Activated CD4-positive, CD25-positive, alpha-beta regulatory T cell treated with anti-CD3 and anti-CD28 coated beads, Interleukin-2, amount 50 U/mL, for 24 hours (primary cell): ENCODE measurements around the gene CDK19.

Source experiments
- ATAC-seq, 2 donors: fragments of 150-1000 bp; cut with Tn5 transposase; one replicate each; pipeline ENCODE4 v1.10.0; 2021; ENCODE audit warnings: mild to moderate bottlenecking in 1 of 2, moderate library complexity in 1 of 2

CDK19 gene

DNA sequence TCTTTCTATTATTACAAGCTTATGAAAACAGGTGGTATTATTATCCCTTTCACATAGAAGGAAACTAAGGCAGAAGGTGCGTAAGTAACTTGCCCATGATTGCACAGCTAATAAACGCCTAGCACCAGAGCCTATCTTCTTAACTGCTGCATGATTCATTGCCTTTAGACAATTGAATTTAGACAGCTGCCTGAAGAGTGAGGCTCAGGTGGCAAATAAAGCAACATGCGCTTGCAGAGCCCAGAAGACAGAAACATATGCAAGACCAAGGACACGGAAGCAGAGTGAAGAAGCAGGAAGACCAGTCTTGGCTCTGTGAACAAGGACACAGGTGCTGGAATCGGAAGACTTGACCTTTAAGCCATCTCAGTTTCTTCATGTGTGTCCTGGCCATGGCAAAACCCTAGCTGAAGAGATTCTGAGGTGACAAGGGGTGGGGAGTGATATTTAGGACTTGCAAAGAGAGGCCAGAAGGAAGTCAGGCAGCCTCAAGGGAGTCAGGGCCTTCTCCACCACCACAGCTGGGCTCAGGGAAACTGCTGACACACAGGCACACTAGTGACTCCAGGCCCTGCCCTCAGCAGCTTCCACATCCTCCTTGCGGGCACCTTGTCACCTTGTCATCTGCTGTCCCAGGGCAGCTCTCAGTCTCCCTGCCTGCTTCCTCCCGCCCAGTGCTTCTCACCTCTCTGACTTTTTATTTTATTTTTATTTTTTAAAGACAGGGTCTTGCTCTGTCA is 247.1 kb downstream of the CDK19 start:
- no peak for ATAC-seq

DNA sequence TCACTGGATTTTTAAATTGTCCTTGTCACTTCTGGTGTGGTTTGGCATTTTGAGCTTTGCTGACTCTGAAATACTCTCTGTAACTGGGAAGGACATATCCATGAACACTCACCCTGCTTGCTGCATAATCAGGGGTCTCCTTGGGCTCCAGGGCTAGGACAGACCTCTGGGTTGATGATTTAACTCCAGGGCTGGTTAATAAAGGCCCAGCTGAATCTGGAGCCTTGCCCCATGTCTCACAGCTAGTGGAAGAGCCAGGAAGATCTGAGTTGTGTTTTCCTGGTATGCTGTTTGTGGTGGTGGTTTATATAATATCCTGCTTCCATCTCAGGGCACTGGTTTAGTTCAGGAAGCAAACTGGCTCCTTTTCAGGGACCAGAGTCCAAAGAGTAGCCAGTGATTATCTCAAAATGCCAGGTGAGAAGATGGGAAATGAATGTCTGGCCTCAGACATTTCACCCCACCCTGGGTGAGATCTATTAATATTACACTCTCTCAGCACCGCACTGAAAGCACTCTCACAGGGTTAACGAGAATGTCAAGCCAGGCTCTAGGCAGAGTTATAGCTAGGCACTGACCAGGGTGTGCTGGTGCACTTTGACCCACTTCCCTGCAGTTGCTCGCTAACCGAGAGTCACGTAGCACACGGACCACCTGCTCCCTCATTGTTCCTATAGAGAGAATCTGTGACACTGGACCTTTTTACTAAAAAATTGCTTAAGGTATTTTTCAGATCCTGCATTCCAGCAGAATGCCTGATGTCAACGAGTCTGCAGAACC is 248.7 kb downstream of the CDK19 start:
- no peak for ATAC-seq

DNA sequence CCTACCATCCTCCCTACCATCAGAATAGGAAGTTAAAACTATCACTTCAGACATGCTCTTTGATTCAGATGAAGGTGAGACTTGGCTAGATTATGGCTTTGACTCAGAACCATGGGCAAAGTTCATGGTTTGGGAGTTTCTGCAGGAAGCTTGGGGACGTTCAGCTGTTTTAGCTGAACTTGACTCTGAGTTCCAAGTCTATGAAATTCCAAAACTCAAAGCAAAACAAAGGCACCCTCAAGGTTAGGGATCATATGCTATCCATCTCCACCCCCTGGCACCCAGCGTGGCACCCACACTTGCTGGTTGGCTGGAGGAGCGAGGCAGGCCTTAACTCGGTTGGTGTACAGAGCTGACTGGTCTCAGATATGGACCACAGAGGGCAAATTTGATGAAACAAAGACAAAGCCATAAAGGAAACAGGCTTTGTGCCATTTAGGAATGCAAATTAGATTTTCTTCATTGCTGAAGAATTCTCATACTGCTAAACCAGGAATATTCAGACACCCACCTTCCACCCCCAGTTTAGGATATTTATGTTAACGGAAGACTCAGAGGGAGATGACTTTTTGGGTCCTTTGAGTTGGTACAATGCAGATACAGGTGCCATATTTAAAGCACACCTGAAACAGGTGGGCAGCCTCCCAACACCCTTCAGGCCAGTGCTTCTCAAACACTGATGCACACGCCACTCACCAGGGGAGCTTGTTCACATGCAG is 250.4 kb downstream of the CDK19 start:
- ATAC-seq: no peak

DNA sequence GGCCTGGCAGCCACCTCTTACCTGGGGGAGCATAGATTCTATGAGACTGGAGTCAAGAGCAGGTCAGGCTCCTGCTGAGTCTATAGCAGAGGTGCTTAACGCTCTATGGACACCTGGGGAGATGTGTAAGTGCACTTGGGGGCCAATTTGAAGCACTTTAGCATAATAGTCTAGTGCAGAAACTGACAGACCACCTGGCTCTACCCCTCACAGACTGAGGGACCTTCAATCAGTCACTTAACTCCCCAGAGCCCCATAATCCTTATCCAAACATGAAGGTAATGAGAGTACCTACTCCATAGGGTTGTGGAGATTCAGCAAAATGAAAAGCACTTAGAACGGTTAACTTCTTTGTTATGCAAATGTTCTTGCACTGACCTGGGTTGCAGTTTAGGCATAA is 251.6 kb downstream of the CDK19 start:
- ATAC-seq: no peak

DNA sequence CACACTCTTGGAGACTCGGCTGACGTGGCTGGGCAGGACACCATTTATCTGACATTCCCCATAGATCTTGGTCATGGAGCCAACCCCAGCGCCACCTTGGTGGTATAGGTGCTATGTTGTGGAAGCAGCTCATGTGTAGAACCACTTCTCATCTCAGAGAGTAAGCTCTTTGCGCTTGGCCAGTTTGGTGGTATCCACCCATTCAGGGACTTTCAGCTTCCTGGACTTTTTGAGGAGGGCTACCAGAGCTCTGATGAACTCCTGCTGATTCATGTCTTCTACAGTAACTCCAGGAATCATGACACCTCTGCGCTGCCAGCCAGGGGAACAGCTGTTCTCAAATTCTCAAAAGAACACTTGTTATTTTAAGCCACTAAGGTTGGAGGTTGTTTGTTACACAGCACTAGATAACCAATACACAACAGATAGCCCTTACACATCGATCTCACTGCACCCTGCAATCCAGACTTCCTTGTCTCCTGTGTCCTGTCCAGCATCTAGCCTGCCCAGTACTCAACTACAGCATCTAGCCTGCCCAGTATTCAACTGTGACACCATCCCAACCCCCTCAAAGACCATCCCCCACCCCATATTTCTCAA is 252.9 kb downstream of the CDK19 start:
- no peak for ATAC-seq

DNA sequence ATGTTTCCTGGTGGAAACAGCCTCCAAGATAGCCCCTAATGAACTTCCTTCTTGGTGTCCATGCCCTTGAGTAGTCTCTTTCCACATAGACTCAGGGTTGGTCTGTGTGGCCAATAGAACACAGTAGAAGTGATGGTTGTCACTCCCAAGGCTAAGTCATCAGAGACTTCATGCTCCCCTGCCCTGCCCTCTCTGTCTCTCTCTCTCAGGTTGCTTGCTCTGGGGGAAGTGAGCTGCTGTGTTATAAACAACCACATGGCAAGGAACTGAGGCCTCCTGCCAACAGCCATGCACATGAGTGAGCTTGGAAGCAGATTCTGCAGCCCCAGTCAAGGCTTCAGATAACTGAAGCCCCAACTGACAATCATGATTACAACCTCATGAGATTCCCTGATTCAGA is 253.6 kb downstream of the CDK19 start:
- ATAC-seq: no peak

DNA sequence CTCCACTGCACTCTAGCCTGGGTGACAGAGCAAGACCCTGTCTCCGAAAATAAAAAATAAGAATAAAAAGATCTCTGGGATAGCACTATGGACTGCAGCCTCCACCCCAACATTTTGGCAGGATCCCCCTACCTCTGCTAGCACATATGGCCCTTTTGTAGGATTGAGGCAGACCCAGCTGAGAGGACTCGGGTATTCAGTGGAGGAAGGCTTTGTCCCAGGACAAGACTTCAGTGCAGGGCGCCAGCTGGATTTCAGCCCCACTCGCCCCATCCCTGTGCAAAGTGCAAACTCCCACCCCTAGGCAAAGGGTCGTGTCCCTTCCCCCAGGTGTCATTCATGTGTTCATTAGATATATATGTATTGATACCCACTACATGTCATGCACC is 254.3 kb downstream of the CDK19 start:
- ATAC-seq: no peak

DNA sequence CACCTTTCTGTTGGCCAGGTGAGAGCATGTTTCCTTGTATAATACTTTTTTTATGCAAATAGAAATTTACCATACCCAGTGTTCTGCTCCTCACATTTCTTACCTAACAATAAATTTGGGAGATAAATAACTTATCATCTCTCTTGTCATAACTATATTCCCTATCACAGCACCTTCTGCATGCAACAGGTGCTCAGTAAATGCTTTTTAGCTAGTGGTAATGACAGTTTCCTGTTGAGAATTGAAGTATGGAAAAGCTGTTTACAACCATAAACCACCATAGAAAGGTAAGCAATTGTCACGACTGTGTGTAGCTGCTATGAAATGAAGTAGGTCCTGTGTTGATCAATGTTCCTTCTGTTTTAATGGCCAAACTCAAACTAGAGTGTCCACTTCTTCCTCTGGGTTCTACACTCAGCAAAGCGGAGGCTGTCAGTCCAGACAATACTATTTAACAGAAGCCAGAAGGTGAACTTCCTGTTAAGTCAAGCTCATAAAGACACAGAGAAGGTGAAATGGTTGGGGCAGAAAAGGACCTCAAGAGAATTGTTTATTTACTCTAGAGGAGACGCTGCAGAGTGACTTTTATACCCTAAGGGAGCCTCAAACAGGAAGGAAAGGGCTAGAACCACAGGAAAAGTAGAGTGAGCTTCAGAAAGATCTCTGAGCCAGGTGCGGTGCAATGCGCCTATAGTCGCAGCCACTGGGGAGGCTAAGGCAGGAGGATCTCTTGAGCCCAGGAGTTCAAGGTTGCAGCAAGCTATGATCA is 254.8 kb downstream of the CDK19 start:
- ATAC-seq: no peak
